HepG2 (cell line): ENCODE measurements around the gene ZKSCAN1. TPM values are rescaled to one million over a fixed set of nuclear protein-coding genes. Genes with fewer than 3 reads are reported as not detected.

Source experiments
- NFYC ChIP-seq: IDR thresholded peaks from 2 replicates; pipeline ENCODE4 v1.6.1; 2016; ENCODE audit warnings: missing genetic modification reagents, missing compliant biosample characterization
- NR1H2 ChIP-seq: sonication (generic); formaldehyde crosslinking; IDR thresholded peaks from 2 replicates; pipeline ENCODE4 v1.8.1; 2022; ENCODE audit warnings: low read depth, missing genetic modification reagents, borderline replicate concordance
- RCOR2 ChIP-seq: IDR thresholded peaks from 2 replicates; pipeline ENCODE4 v1.6.1; 2016; ENCODE audit warnings: missing biosample characterization, missing genetic modification reagents
- RERE ChIP-seq: IDR thresholded peaks from 2 replicates; pipeline ENCODE4 v1.6.1; 2016; ENCODE audit warnings: low read depth, missing genetic modification reagents, missing compliant biosample characterization
- TEAD2 ChIP-seq: sonication (generic); formaldehyde crosslinking; IDR thresholded peaks from 2 replicates; pipeline ENCODE4 v1.9.0; 2021; ENCODE audit warnings: missing genetic modification reagents
- TFE3 ChIP-seq: IDR thresholded peaks from 2 replicates; pipeline ENCODE4 v1.6.1; 2016
- TSC22D2 ChIP-seq: sonication (generic); formaldehyde crosslinking; IDR thresholded peaks from 2 replicates; pipeline ENCODE4 v1.5.1; 2020; ENCODE audit warnings: missing genetic modification reagents, mild to moderate bottlenecking, borderline replicate concordance
- ZEB1 ChIP-seq: IDR thresholded peaks from 2 replicates; pipeline ENCODE4 v1.6.1; 2012; ENCODE audit warnings: mild to moderate bottlenecking, low read depth, inconsistent platforms; ENCODE audit not compliant: insufficient replicate concordance
- ZNF431 ChIP-seq: sonication (generic); formaldehyde crosslinking; IDR thresholded peaks from 2 replicates; pipeline ENCODE4 v1.9.0; 2022; ENCODE audit warnings: missing genetic modification reagents, low read depth, mild to moderate bottlenecking, borderline replicate concordance
- ZNF44 ChIP-seq: sonication (generic); formaldehyde crosslinking; IDR thresholded peaks from 2 replicates; pipeline ENCODE4 v1.5.1; 2020; ENCODE audit warnings: mild to moderate bottlenecking, missing genetic modification reagents
- ZNF572 ChIP-seq: sonication (generic); formaldehyde crosslinking; IDR thresholded peaks from 2 replicates; pipeline ENCODE4 v1.5.1; 2020; ENCODE audit warnings: mild to moderate bottlenecking, missing genetic modification reagents
- polyA plus RNA-seq, 8 experiments: library from polyadenylated mRNA; depleted of rRNA in 3 of 8; stranded (reverse) in 7 of 8; unstranded in 1 of 8; fragments of >200 nt; fragmentation: Illumina TruSeq in 4 of 8; extraction: Trizol in 4 of 8; gene quantifications; 2 replicates each; pipeline versions ENCODE4 v1.2.1 to v1.2.3, GENCODE V29; 2011 to 2016; ENCODE audit warnings: low read depth in 4 of 8, missing spikeins in 1 of 8, mixed read lengths in 1 of 8; ENCODE audit not compliant: insufficient read depth in 1 of 8
- total RNA-seq, 5 experiments: library from RNA; depleted of rRNA; stranded (reverse); fragments of >200 nt; fragmentation: Illumina TruSeq; extraction: Trizol; gene quantifications; 2 replicates each; pipeline ENCODE4 v1.2.3, GENCODE V29; 2016; ENCODE audit warnings: low read depth in 1 of 5
- TF ChIP-seq, protein P1 (sequence below): IDR thresholded peaks from 2 replicates; pipeline ENCODE4 v1.6.1; 2016; ENCODE audit warnings: low read depth, borderline replicate concordance
- TF ChIP-seq, protein P2 (sequence below): sonication (generic); formaldehyde crosslinking; IDR thresholded peaks from 2 replicates; pipeline ENCODE4 v1.4.0; 2020; ENCODE audit warnings: missing genetic modification reagents

ZKSCAN1 gene
- total and polyA plus RNA-seq, 2 of the 13 experiments (the other 11 are each of a cell fraction or from before 2014, with no cell fraction given), result 46.4 to 60.6 TPM

DNA sequence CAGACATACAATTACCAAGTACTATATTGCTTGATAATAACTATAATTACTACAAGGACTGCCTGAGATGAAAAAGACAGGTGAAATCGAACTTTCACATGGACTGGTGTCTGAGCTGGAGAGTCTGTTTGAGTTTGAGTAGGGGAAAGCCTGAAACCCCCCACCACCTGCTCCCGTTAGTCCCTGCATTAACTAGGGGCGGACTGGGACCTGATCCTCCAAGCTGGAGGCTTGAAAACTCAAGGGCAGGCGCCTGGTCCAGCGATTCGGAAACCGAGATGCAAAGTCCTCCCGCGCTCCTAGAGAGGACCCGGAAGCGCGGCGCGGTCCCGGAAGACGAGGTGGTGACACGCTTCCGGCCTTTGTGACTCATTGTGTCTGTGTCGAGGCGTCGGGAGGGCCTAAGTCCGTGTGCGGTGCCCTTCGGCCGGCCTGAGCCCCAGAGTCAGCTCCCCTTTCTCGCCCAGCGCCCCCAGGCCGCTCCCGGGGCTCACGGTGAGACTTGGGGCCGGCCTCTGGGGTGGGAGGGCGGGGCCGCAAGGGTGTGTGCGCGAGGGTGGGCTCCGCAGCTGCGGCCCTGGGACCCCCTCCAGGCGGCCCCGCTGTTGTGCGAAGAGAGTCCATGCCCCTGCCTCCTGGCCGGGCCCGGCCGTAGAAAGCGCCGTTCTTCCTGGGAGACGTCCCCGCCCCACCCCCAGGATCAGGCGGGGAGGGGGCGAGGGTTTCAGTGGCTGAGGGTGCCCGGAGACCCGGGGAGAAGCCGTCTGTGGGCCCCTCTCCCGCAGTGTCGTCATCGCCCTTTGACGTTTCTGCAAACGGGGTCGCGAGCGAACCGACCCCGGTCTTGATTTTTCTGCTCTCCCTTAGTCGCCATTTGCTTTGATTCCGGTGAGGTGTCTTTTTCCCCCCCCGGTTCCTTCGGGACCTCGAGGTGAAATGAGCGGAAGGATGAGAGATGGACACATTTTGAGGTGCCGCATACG is at the start of gene ZKSCAN1 (continued):
- TF ChIP-seq RERE (no peak), NFYC (no peak), ZNF431 (CRISPR knock-in tag) (no peak), TEAD2 (no peak), ZNF572 (CRISPR knock-in tag) (no peak), NR1H2 (CRISPR knock-in tag) (no peak), RCOR2 (no peak), TSC22D2 (CRISPR knock-in tag) (no peak), ZNF44 (no peak), ZEB1 (no peak), TFE3 (CRISPR knock-in tag) (peak; percentile 27; the same call in 1 of the 2 replicates)
- TF ChIP-seq, protein P1, sequence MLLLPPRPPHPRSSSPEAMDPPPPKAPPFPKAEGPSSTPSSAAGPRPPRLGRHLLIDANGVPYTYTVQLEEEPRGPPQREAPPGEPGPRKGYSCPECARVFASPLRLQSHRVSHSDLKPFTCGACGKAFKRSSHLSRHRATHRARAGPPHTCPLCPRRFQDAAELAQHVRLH (CRISPR knock-in tag), result 0 out of 2 replicates have a peak, but pooled peaks have one; percentile 18
- TF ChIP-seq, protein P2, sequence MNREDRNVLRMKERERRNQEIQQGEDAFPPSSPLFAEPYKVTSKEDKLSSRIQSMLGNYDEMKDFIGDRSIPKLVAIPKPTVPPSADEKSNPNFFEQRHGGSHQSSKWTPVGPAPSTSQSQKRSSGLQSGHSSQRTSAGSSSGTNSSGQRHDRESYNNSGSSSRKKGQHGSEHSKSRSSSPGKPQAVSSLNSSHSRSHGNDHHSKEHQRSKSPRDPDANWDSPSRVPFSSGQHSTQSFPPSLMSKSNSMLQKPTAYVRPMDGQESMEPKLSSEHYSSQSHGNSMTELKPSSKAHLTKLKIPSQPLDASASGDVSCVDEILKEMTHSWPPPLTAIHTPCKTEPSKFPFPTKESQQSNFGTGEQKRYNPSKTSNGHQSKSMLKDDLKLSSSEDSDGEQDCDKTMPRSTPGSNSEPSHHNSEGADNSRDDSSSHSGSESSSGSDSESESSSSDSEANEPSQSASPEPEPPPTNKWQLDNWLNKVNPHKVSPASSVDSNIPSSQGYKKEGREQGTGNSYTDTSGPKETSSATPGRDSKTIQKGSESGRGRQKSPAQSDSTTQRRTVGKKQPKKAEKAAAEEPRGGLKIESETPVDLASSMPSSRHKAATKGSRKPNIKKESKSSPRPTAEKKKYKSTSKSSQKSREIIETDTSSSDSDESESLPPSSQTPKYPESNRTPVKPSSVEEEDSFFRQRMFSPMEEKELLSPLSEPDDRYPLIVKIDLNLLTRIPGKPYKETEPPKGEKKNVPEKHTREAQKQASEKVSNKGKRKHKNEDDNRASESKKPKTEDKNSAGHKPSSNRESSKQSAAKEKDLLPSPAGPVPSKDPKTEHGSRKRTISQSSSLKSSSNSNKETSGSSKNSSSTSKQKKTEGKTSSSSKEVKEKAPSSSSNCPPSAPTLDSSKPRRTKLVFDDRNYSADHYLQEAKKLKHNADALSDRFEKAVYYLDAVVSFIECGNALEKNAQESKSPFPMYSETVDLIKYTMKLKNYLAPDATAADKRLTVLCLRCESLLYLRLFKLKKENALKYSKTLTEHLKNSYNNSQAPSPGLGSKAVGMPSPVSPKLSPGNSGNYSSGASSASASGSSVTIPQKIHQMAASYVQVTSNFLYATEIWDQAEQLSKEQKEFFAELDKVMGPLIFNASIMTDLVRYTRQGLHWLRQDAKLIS (CRISPR knock-in tag), result no peak; the same call in 1 of the 2 replicates
